Measurements from ENCODE around the gene RBM20. TPM values are rescaled to one million over a fixed set of nuclear protein-coding genes. Genes with fewer than 3 reads are reported as not detected.
A peak's percentile ranks its signal among the peaks of the same experiment; 100 is the strongest.
"Not testable (repeated sequence)": the region's sequence is repeated elsewhere in the genome, so short reads cannot be mapped to it uniquely, and the experiment has no call there.

Gene RBM20
- total RNA-seq, 1 donor from 2014 or later = 105 TPM

- intact Hi-C loops (cut with DNase I) = no loop called here
- DNase-seq (ENCODE audit: low spot score) = no peak
Measured at GRCh38 chr10:110863956-110864355, 219.8 kb downstream of the RBM20 start.

DNA sequence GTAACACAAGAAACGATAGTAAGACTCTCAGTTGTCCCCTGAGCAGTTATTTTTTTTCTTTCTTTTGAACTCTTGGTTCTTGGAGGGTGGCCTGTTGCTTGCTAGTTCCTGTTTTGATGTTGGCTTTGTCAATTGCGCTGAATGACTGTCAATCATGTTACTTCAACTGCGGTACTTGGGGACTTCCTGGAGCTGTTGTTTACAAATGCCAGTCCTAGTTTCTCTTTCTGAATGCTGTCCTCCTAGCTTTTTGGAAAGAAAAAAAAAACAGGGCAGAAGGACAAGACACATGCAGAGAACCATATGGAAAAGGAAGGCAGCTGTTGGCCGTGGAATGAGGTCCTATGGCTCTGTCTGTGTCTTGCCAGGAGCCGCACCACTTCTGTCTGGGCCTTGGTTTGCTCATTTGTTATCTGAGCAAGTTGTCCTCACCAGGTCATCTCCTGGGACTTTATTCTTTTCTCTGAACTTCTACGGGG, 220.6 kb downstream of the RBM20 start:
- no peak for DNase-seq (ENCODE audit: low spot score)
- intact Hi-C loops (cut with DNase I) = no loop called here

DNA sequence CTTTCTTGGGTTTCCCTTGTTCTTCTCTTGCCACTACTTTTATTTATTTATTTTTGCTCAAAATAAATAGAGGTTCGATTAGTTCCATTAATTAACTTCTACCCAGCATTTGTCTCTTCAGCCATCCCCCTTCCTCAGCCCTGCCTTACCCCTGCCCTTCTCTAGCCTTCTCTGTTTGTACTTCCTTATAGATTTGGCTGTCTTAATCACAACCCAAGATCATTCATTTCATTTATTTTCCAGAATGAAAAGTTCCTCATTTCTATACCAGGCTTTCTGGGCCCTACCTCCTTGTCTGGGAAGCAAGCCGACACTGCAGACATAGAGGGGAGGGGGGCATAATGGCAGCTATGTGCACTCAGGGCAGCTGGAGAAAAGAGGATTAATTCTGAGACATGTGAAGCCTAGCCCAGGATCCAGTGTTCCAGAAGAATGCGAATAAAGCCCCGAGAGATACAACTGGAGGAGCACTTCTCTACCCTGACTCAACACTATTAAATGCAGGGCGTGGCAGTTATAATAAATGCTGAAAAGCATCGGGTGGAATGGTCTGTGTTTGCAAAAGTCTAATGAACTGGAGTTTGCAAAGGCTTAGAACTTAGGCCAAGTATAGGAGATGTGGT, 221.2 kb downstream of the RBM20 start:
- intact Hi-C loops (cut with DNase I) = no loop called here
- no peak for DNase-seq (ENCODE audit: low spot score)

DNA sequence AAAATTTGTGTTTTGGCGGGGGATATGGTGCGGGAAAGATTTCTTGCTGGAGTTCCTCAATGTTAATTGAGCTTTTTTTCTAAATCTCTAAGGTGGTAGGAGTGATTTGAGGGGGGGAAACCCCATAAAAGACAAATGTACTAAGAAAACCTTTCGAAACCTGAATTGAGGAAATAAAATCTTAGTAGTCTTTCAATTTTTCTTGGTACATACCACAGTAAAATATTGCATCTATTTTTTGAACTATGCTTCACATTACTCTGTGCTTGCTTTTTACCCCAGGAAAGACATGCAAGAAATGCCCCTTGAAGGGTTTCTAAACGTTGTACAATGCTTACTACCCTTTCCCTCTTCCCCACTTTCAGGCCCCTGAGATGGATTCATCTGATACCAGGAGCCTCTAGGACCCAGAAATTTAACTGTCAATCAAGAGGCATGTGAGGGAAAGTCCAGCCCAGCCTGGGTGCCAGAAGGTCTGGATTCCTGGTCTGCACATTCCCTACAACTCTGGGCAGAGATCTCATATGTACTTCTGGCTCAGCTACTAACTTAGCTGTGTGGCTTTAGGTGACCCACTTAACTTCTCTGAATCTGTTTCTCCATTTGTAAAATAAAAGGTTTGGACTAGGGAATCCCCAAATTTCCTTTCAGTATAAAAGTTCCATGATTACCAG, 221.8 kb downstream of the RBM20 start:
- intact Hi-C loops (cut with DNase I) = no loop called here
- no peak for DNase-seq (ENCODE audit: low spot score)

GRCh38 chr10:110867011-110867806, 223.1 kb downstream of the RBM20 start:
- DNase-seq (ENCODE audit: low spot score); intact Hi-C loops (cut with DNase I): not testable (repeated sequence)

DNA sequence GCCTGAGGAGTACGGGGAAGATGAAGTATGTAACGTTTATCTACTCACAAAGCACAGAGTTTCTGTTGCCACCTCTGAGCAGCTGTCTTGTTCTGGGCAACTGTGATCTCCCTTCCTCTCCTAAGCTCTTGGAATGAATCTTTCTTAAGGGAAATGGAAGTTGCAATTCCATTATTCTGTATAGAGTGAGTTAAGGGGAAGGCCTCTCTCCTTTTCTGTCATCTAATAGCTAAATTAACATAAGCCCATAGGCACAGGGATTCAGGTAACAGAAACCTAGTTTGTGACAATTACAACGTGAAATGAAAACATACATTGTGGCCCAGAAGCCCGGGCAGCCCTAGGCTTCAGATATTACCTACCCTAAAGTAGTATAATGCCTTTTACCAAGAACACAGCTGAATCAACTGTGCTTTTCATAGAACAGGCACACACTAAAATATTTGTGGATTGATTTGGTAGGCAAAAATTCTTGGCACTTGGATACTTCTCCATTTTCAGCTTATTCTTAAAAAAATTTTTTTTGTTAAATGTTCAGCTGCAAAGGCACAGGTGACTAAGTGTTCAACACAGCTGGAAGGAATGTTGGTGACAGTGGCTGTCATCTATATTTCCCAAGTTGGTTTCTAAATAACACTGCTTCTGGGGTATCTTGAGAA, 223.8 kb downstream of the RBM20 start:
- DNase-seq (ENCODE audit: low spot score) = no peak
- intact Hi-C loops (cut with DNase I) = no loop called here

DNA sequence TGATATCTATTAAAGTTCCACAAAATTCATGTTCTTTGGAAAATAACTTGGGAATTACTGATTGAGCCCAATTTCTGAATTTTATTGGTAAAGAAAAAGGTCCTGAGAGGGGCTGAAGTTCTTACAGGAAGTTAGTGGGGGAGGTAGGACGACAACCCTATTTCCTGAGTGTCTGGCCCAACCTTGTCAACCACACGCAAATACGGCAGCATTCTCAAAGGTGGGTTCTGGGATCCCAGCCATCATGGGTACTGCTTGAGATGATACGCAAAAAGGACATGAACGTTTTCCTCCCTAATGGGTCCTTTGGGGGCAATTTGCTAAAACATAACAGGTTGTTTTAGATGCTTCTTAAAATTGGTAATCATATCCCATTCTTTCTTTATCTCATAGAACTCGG, 224.8 kb downstream of the RBM20 start:
- intact Hi-C loops (cut with DNase I) = no loop called here
- DNase-seq (ENCODE audit: low spot score) = no peak

- DNase-seq (ENCODE audit: low spot score) = no peak
- intact Hi-C loops (cut with DNase I) = loop anchor here (5.0 kb wide), 3 partner anchors 46 to 69 kb away; partner anchors contain the start of genes BBIP1 and SHOC2
Measured at GRCh38 chr10:110870823-110871297, 226.7 kb downstream of the RBM20 start.

DNA sequence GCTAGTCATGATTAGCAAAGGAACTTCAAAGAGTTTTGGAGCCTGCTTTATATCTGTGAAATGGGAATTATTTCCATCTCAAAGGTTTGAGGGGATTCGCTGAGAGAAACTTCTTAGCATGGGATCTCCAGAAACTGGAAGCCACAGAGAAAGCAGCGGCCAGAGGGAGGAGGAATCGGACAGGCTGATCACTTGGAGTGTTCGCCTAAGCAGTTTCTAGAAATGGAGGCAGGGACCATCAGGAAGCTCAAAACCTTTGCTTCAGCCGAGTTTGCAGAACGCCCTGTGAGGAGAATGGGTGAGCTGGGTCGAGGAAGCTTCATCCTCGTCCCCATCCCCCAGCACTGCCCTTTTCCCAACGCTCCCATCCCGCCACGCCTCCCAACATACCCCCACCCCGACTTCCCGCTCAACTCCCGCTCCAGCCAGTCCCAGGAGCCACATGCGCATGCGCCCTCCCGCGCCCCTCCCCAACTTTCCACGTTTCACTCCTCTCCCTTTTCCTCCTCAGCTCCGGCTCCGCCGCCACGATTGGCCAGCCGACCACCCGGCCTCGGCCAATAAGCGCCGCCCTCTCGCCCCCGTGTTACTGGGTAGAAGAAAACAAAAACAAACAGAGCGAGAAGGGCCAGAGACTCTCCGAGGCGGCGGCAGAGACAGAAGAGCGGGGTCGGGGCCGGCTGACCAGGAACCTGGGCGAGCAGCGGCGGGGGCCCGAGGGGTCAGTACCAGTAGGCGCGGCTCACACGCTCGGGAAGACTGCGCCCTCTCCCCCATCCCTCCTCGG, 227.4 kb downstream of the RBM20 start, which contains the start of gene PDCD4:
PDCD4 (plus strand) TSS at position 631 of the 787 bp plus-strand sequence. CDS start 4,100 bp downstream, outside the sequence.
- DNase-seq (ENCODE audit: low spot score) = peak; percentile 100
- intact Hi-C loops (cut with DNase I) = loop anchor here (1.0 to 5.0 kb wide), 4 partner anchors 46 to 125 kb away; partner anchors contain the start of genes BBIP1 and SHOC2

GRCh38 chr10:110872145-110872983, 228.2 kb downstream of the RBM20 start:
- intact Hi-C loops (cut with DNase I) = loop anchor here (1.0 to 5.0 kb wide), 4 partner anchors 45 to 126 kb away; partner anchors contain the start of genes BBIP1 and SHOC2
- DNase-seq (ENCODE audit: low spot score) = peak; percentile 89

- intact Hi-C loops (cut with DNase I) = loop anchor here (1.0 to 5.0 kb wide), 4 partner anchors 44 to 127 kb away; partner anchors contain the start of genes BBIP1 and SHOC2
- no peak for DNase-seq (ENCODE audit: low spot score)
Measured at GRCh38 chr10:110872984-110873923, 229.1 kb downstream of the RBM20 start.

- intact Hi-C loops (cut with DNase I) = loop anchor here (5.0 kb wide), 3 partner anchors 43 to 72 kb away; partner anchors contain the start of genes BBIP1 and SHOC2
- no peak for DNase-seq (ENCODE audit: low spot score)
Measured at GRCh38 chr10:110873951-110874350, 229.8 kb downstream of the RBM20 start.

- intact Hi-C loops (cut with DNase I) = no loop called here
- no peak for DNase-seq (ENCODE audit: low spot score)
Measured at GRCh38 chr10:110876000-110876399, 231.9 kb downstream of the RBM20 start.

- intact Hi-C loops (cut with DNase I) = no loop called here
- no peak for DNase-seq (ENCODE audit: low spot score)
Measured at GRCh38 chr10:110876788-110877187, 232.7 kb downstream of the RBM20 start.

DNA sequence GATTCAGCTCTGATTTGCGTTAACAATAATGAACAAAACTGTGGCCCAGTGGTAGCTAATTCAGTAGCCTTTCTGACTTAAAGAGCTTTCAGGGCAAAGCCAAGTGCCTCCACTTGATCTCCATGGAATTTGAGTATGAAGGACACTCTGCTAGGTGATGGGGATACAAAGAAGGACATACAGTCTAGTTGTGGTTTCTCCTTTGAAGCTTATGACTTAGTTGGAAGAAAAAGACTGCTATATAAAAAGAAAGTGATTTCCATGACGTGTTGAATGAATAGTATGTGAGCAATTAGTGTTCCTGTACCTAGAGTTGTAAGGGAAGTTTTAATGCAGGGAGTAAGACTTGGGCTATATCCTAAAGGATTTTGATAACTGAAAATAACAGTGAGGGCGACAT, 235.9 kb downstream of the RBM20 start:
- no peak for DNase-seq (ENCODE audit: low spot score)
- intact Hi-C loops (cut with DNase I) = no loop called here

DNA sequence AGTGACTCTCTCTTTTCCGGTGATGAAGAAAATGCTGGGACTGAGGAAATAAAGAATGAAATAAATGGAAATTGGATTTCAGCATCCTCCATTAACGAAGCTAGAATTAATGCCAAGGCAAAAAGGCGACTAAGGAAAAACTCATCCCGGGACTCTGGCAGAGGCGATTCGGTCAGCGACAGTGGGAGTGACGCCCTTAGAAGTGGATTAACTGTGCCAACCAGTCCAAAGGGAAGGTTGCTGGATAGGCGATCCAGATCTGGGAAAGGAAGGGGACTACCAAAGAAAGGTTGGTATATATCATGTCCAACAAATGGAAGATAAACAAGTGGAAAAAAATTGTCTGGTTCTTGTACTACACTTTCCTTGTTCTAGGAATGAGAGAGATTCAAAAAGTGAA, 237.1 kb downstream of the RBM20 start:
- intact Hi-C loops (cut with DNase I) = no loop called here
- DNase-seq (ENCODE audit: low spot score) = no peak

- intact Hi-C loops (cut with DNase I) = no loop called here
- no peak for DNase-seq (ENCODE audit: low spot score)
Measured at GRCh38 chr10:110881905-110882304, 237.8 kb downstream of the RBM20 start.
